GM18519 (cell line): ENCODE data around the gene BTBD10.

ENCODE experiments used
- ATAC-seq: cut with Tn5 transposase; IDR thresholded peaks from one replicate; pipeline ENCODE4 v1.9.1; 2021; ENCODE audit warnings: mild to moderate bottlenecking, moderate library complexity; ENCODE audit not compliant: unreplicated experiment, low FRiP score

The BTBD10 gene

GRCh38 chr11:13462901-13463778 is at the start of gene BTBD10:
BTBD10 (minus strand) TSS chr11:13463222; CDS start chr11:13445124, 18,098 bp downstream.
- ATAC-seq = peak; percentile 96

GRCh38 chr11:13503393-13503792 is 40.4 kb upstream of the BTBD10 start:
- no peak for ATAC-seq

- ATAC-seq = no peak
Measured at GRCh38 chr11:13502492-13502891, 39.5 kb upstream of the BTBD10 start.

GRCh38 chr11:13495929-13496328 is 32.9 kb upstream of the BTBD10 start, which contains the start of gene PTH:
PTH (minus strand) TSS chr11:13495997; CDS start chr11:13492855, 3,142 bp downstream.
- no peak for ATAC-seq

- ATAC-seq = no peak
Measured at GRCh38 chr11:13494051-13494450, 31.0 kb upstream of the BTBD10 start.

GRCh38 chr11:13487661-13488030 is 24.6 kb upstream of the BTBD10 start:
- ATAC-seq = no peak

- ATAC-seq = no peak
Measured at GRCh38 chr11:13486926-13487660, 24.1 kb upstream of the BTBD10 start.

- no peak for ATAC-seq
Measured at GRCh38 chr11:13480198-13480597, 17.2 kb upstream of the BTBD10 start.

GRCh38 chr11:13479688-13480087 is 16.7 kb upstream of the BTBD10 start:
- no peak for ATAC-seq

GRCh38 chr11:13475091-13475490 is 12.1 kb upstream of the BTBD10 start:
- ATAC-seq = no peak

- no peak for ATAC-seq
Measured at GRCh38 chr11:13473013-13473722, 10.1 kb upstream of the BTBD10 start.

- no peak for ATAC-seq
Measured at GRCh38 chr11:13468750-13469149, 5.7 kb upstream of the BTBD10 start.

- no peak for ATAC-seq
Measured at GRCh38 chr11:13465909-13466371, 2.9 kb upstream of the BTBD10 start.

GRCh38 chr11:13463779-13464290 is 813 bp upstream of the BTBD10 start:
- no peak for ATAC-seq

GRCh38 chr11:13462311-13462900 is 616 bp downstream of the BTBD10 start:
- ATAC-seq = peak; percentile 16

- no peak for ATAC-seq
Measured at GRCh38 chr11:13461291-13461690, 1.7 kb downstream of the BTBD10 start.

GRCh38 chr11:13450832-13451397 is 12.1 kb downstream of the BTBD10 start:
- no peak for ATAC-seq

GRCh38 chr11:13449522-13449921 is 13.5 kb downstream of the BTBD10 start:
- no peak for ATAC-seq

- ATAC-seq = no peak
Measured at GRCh38 chr11:13448876-13449275, 14.1 kb downstream of the BTBD10 start.

GRCh38 chr11:13446444-13446843 is 16.6 kb downstream of the BTBD10 start:
- no peak for ATAC-seq
